Measurements from ENCODE around the gene SLC18A3. TPM values are rescaled to one million over a fixed set of nuclear protein-coding genes. Genes with fewer than 3 reads are reported as not detected.

SLC18A3 gene
- total RNA-seq, 1 donor from 2014 or later = not detected

- no peak overlapping the region for H3K27ac ChIP-seq
- intact Hi-C loops (cut with DNase I) = no loop called here
- no peaks in the 10 kb centered on the region for H3K27me3 ChIP-seq
- H3K4me3 ChIP-seq = no peak overlapping the region
- no peaks in the 10 kb centered on the region for H3K36me3 ChIP-seq
- DNase-seq (ENCODE audit: low spot score in 2 of 2) = peak in 1 of 2 donors; percentile 25
- H3K9me3 ChIP-seq = no peaks in the 10 kb centered on the region
- no peak for TF ChIP-seq CTCF (IDR thresholded peaks at IDR 0.05)
- H3K4me1 ChIP-seq = peaks cover 0 to 4% of the 10 kb centered on the region in 2 donors
Observed at GRCh38 chr10:49616421-49617101, 6.5 kb downstream of the SLC18A3 start.

GRCh38 chr10:49617121-49618020 is 7.3 kb downstream of the SLC18A3 start:
- Histone ChIP-seq H3K27ac (no peak overlapping the region), H3K36me3 (no peaks in the 10 kb centered on the region), H3K4me3 (no peak overlapping the region), H3K9me3 (no peaks in the 10 kb centered on the region), H3K27me3 (no peaks in the 10 kb centered on the region), H3K4me1 (peaks cover 0 to 4% of the 10 kb centered on the region in 2 donors)
- peak in 1 of 2 donors; percentile 30 for DNase-seq (ENCODE audit: low spot score in 2 of 2)
- no peak for TF ChIP-seq CTCF (IDR thresholded peaks at IDR 0.05)
- intact Hi-C loops (cut with DNase I) = no loop called here

GRCh38 chr10:49618821-49619220 is 8.7 kb downstream of the SLC18A3 start:
- H3K27me3 ChIP-seq = no peaks in the 10 kb centered on the region
- intact Hi-C loops (cut with DNase I) = no loop called here
- H3K27ac ChIP-seq = no peak overlapping the region
- TF ChIP-seq CTCF (IDR thresholded peaks at IDR 0.05) = no peak
- no peak overlapping the region for H3K4me3 ChIP-seq
- no peak for DNase-seq (ENCODE audit: low spot score in 2 of 2)
- H3K36me3 ChIP-seq = no peaks in the 10 kb centered on the region
- no peaks in the 10 kb centered on the region for H3K9me3 ChIP-seq
- H3K4me1 ChIP-seq = peaks cover 0 to 4% of the 10 kb centered on the region in 2 donors

- H3K9me3 ChIP-seq = no peaks in the 10 kb centered on the region
- intact Hi-C loops (cut with DNase I) = no loop called here
- H3K27me3 ChIP-seq = no peaks in the 10 kb centered on the region
- H3K4me1 ChIP-seq = no peaks in the 10 kb centered on the region
- DNase-seq (ENCODE audit: low spot score in 2 of 2) = peak in 1 of 2 donors; percentile 21
- H3K27ac ChIP-seq = no peak overlapping the region
- no peak for TF ChIP-seq CTCF (IDR thresholded peaks at IDR 0.05)
- H3K36me3 ChIP-seq = no peaks in the 10 kb centered on the region
- H3K4me3 ChIP-seq = no peak overlapping the region
Observed at GRCh38 chr10:49619613-49620012, 9.5 kb downstream of the SLC18A3 start.

- H3K9me3 ChIP-seq = no peaks in the 10 kb centered on the region
- H3K36me3 ChIP-seq = no peaks in the 10 kb centered on the region
- intact Hi-C loops (cut with DNase I) = no loop called here
- no peaks in the 10 kb centered on the region for H3K27me3 ChIP-seq
- no peak for TF ChIP-seq CTCF (IDR thresholded peaks at IDR 0.05)
- H3K4me1 ChIP-seq = no peaks in the 10 kb centered on the region
- peak in 1 of 2 donors; percentile 50 for DNase-seq (ENCODE audit: low spot score in 2 of 2)
- no peak overlapping the region for H3K4me3 ChIP-seq
- H3K27ac ChIP-seq = no peak overlapping the region
Observed at GRCh38 chr10:49620286-49620810, 10.2 kb downstream of the SLC18A3 start.
